Measurements from ENCODE around the gene SINHCAF. TPM values are rescaled to one million over a fixed set of nuclear protein-coding genes. Genes with fewer than 3 reads are reported as not detected.

Gene SINHCAF
- total RNA-seq, 1 experiment from 2014 or later = 497 TPM

DNA sequence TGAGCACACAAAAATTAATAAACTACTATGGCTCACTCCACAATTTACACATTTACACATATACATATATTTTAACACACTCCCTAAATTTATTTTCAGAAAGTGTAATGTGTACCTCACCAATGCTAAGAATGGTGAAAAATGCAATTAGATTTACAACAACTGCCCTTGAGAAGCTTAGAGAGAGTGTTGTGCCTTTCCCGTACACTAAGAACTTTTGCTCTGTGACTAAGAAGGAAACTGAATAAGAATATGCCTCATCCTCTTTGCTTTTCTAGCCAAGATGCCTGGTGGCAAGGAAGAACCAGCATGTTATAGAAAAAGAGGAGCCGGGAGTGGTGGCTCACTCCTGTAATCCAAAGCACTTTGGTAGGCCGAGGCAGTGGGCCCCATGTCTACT is 62.3 kb downstream of the SINHCAF start:
- H3K9ac ChIP-seq (ENCODE audit: extremely low read depth, insufficient read length, low read length) = no peak overlapping the region
- H2AFZ ChIP-seq (ENCODE audit: low read length) = no peak overlapping the region
- H3K4ac ChIP-seq (ENCODE audit: low read depth, low read length) = no peak overlapping the region
- H3K23ac ChIP-seq (ENCODE audit: insufficient read length, low read depth, low read length) = no peak overlapping the region
- Mint-ChIP-seq H3K9me3 (no peaks in the 10 kb centered on the region), H3K4me1 (peaks cover 14 to 19% of the 10 kb centered on the region in 2 experiments), H3K36me3 (ENCODE audit: insufficient read depth in 1 of 3, low read depth in 3 of 3) (no peaks in the 10 kb centered on the region), H3K27ac (peak overlapping the region in 1 of 3 experiments; percentile 57; a peak in 1 of 7 replicates), H3K27me3 (ENCODE audit: low read depth) (no peaks in the 10 kb centered on the region; the same call in 1 of the 2 replicates), H3K4me3 (no peak overlapping the region)
- H4K5ac ChIP-seq (ENCODE audit: insufficient read length, low read depth, low read length) = no peak overlapping the region
- no CpG with 5 or more reads among the region's 3 CpGs for WGBS (ENCODE audit: extremely low coverage, insufficient read length, low lambda C conversion rate)
- no peaks in the 10 kb centered on the region for H4K20me1 ChIP-seq (ENCODE audit: control insufficient read depth, insufficient read depth, insufficient read length)
- no peak overlapping the region for H3K14ac ChIP-seq (ENCODE audit: insufficient read depth, low read length)
- no peak overlapping the region for H2AK5ac ChIP-seq (ENCODE audit: insufficient read length, low read length)
- H2BK120ac ChIP-seq (ENCODE audit: low read depth, low read length, poor library complexity, severe bottlenecking) = no peak overlapping the region
- no peak overlapping the region for H2BK12ac ChIP-seq (ENCODE audit: insufficient read length, low read depth, low read length)
- H3K18ac ChIP-seq (ENCODE audit: insufficient read length, low read depth, low read length) = no peak overlapping the region
- H3K23me2 ChIP-seq (ENCODE audit: insufficient read length, low read depth, low read length, poor library complexity, severe bottlenecking) = no peaks in the 10 kb centered on the region
- no peak overlapping the region for H3K27ac ChIP-seq (ENCODE audit: insufficient read length, low read depth, low read length)
- TF ChIP-seq CTCF (conservative IDR thresholded peaks at IDR 0.05) = no peak
- no peaks in the 10 kb centered on the region for H3K9me3 ChIP-seq (ENCODE audit: control insufficient read depth, low read depth, low read length)
- peaks cover 2% of the 10 kb centered on the region for H3K4me1 ChIP-seq (ENCODE audit: insufficient read depth, low read length)
- DNase-seq = no peak
- no peaks in the 10 kb centered on the region for H3K27me3 ChIP-seq (ENCODE audit: insufficient read depth, low read length)
- no peak overlapping the region for H2BK5ac ChIP-seq (ENCODE audit: insufficient read length, low read length)
- no peak overlapping the region for H4K91ac ChIP-seq (ENCODE audit: insufficient read length, low read depth, low read length)
- no peaks in the 10 kb centered on the region for H3K79me2 ChIP-seq (ENCODE audit: insufficient read depth, low read length)
- H4K8ac ChIP-seq (replicated peaks; ENCODE audit: insufficient read length, low read depth, low read length) = no peak overlapping the region
- no peak overlapping the region for H2BK20ac ChIP-seq (ENCODE audit: low read depth, low read length, poor library complexity, severe bottlenecking)
- H3K79me1 ChIP-seq (ENCODE audit: insufficient read depth, low read depth, low read length, poor library complexity, severe bottlenecking) = no peaks in the 10 kb centered on the region
- H3K56ac ChIP-seq (ENCODE audit: insufficient read length, low read depth, low read length) = no peak overlapping the region
- H3T11ph ChIP-seq (ENCODE audit: low read length) = no peak overlapping the region
- H3K4me2 ChIP-seq (ENCODE audit: insufficient read depth, insufficient read length, low read length) = no peak overlapping the region
- H2BK15ac ChIP-seq (ENCODE audit: low read depth, low read length) = no peak overlapping the region

Data from H9 (cell line).